WTC11 (cell line): ENCODE results near the gene SHLD1. TPM values are rescaled to one million over a fixed set of nuclear protein-coding genes. Genes with fewer than 3 reads are reported as not detected.
A peak's percentile ranks its signal among the peaks of the same experiment; 100 is the strongest.

Experiments
- ATAC-seq: fragments of 200-7000 bp; cut with Tn5 transposase; 2 replicates; pipeline ENCODE4 v1.10.0; 2021; ENCODE audit warnings: mild to moderate bottlenecking, moderate library complexity
- CTCF ChIA-PET: fragments of 300-600 bp; sonication (Branson Sonifier 250); formaldehyde crosslinking; loops from one replicate; lab custom pipeline; 2021; ENCODE audit warnings: antibody characterized with exemption; lab: Charles Lee
- POLR2A ChIA-PET: fragments of 350-600 bp; sonication (Branson Sonifier 250); formaldehyde crosslinking; loops from one replicate; lab custom pipeline; 2021; ENCODE audit warnings: antibody characterized with exemption; lab: Charles Lee
- DNase-seq: peaks from one replicate; pipeline ENCODE4 v3.0.0; 2021; ENCODE audit warnings: low spot score
- H3K27ac Mint-ChIP-seq: 2 replicates; pipeline ENCODE4 v1.8.0; 2021; ENCODE audit warnings: mixed read lengths
- H3K27me3 Mint-ChIP-seq: 2 replicates; pipeline ENCODE4 v1.8.0; 2021; ENCODE audit warnings: low read depth, mild to moderate bottlenecking, moderate library complexity, mixed read lengths
- H3K36me3 Mint-ChIP-seq: 2 replicates; pipeline ENCODE4 v1.8.0; 2021; ENCODE audit warnings: mixed read lengths
- H3K4me1 Mint-ChIP-seq: 2 replicates; pipeline ENCODE4 v1.8.0; 2022; ENCODE audit warnings: mixed read lengths
- H3K4me3 Mint-ChIP-seq: 2 replicates; pipeline ENCODE4 v1.8.0; 2021; ENCODE audit warnings: mild to moderate bottlenecking, moderate library complexity, mixed read lengths
- H3K9me3 Mint-ChIP-seq: 2 replicates; pipeline ENCODE4 v1.8.0; 2021; ENCODE audit warnings: mixed read lengths
- ATF1 ChIP-seq: sonication (generic); formaldehyde crosslinking; IDR thresholded peaks from 2 replicates; pipeline ENCODE4 v1.8.1; 2023; ENCODE audit warnings: mild to moderate bottlenecking, moderate library complexity, missing genetic modification reagents
- FOXP1 ChIP-seq: sonication (generic); formaldehyde crosslinking; IDR thresholded peaks from 2 replicates; pipeline ENCODE4 v1.8.0; 2022; ENCODE audit warnings: missing genetic modification reagents, mild to moderate bottlenecking, moderate library complexity, borderline replicate concordance
- MYBL2 ChIP-seq: sonication (generic); formaldehyde crosslinking; IDR thresholded peaks from 2 replicates; pipeline ENCODE4 v1.8.1; 2023; ENCODE audit warnings: mild to moderate bottlenecking, moderate library complexity, missing genetic modification reagents
- NR3C1 ChIP-seq: sonication (generic); formaldehyde crosslinking; conservative IDR thresholded peaks from 2 replicates; pipeline ENCODE4 v1.8.1; 2023; ENCODE audit warnings: low read depth, mild to moderate bottlenecking, missing genetic modification reagents
- ZNF121 ChIP-seq: sonication (generic); formaldehyde crosslinking; IDR thresholded peaks from 2 replicates; pipeline ENCODE4 v1.8.0; 2023; ENCODE audit warnings: missing genetic modification reagents
- ZNF396 ChIP-seq: fragments of 250-450 bp; sonication (Bioruptor Pico); IDR thresholded peaks from 2 replicates; pipeline ENCODE4 v1.8.0; 2021; ENCODE audit warnings: mild to moderate bottlenecking, moderate library complexity, borderline replicate concordance
- ZNF416 ChIP-seq: fragments of 250-450 bp; sonication (Bioruptor Pico); IDR thresholded peaks from 2 replicates; pipeline ENCODE4 v1.9.0; 2021; ENCODE audit warnings: mild to moderate bottlenecking, inconsistent platforms
- total RNA-seq: library from RNA; stranded (reverse); gene quantifications from 3 replicates; pipeline ENCODE4 v1.2.3, GENCODE V29; 2021
- TF ChIP-seq, protein P1 (sequence below): fragments of 200-600 bp; IDR thresholded peaks from 2 replicates; pipeline ENCODE4 v1.8.0; 2022; ENCODE audit warnings: antibody characterized with exemption
- TF ChIP-seq, protein P2 (sequence below): sonication (generic); formaldehyde crosslinking; IDR thresholded peaks from 2 replicates; pipeline ENCODE4 v1.8.1; 2022; ENCODE audit warnings: mild to moderate bottlenecking, moderate library complexity, missing genetic modification reagents
- TF ChIP-seq, protein P3 (sequence below): sonication (generic); formaldehyde crosslinking; IDR thresholded peaks from 2 replicates; pipeline ENCODE4 v1.8.0; 2022; ENCODE audit warnings: missing genetic modification reagents
- TF ChIP-seq, protein P4 (sequence below): sonication (generic); formaldehyde crosslinking; IDR thresholded peaks from 2 replicates; pipeline ENCODE4 v1.8.1; 2023; ENCODE audit warnings: mild to moderate bottlenecking, missing genetic modification reagents, borderline replicate concordance
- TF ChIP-seq, protein P5 (sequence below): fragments of 250-450 bp; sonication (Bioruptor Pico); IDR thresholded peaks from 2 replicates; pipeline ENCODE4 v1.9.0; 2021; ENCODE audit warnings: mild to moderate bottlenecking

Gene SHLD1
- total RNA-seq, 1 experiment from 2014 or later = 4.1 TPM

DNA sequence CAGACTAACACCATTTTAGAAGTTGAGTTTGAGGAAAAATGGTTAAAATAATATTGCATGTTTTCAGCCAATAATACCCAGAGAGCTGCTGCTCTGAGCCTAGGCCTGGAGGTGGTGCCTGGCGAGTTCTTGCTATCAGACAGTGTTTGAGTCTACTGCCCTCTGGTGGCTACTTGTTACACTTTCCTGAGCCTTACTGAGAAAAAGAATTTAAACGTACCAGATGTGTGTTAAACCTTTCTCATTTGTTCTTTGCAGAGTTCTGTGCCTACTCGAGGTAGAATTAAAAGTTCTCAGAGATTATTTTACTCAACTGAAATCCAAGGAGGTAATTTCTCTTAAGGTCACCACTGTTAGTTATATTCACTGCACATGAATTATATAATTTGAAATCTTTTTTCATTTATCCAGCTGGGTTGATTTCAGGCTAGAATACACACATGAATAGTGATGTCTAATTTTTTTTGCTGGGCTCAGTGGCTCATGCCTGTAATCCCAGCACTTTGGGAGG, 38.2 kb downstream of the SHLD1 start:
- DNase-seq = peak; percentile 67
- no peak overlapping the region for H3K4me3 Mint-ChIP-seq
- H3K27ac Mint-ChIP-seq = no peak overlapping the region
- ChIA-PET POLR2A (no interaction called here), CTCF (interaction anchor here (0.6 to 3.0 kb wide), 26 partner anchors 9 to 285 kb away, joined by 3 to 62 read pairs (median 4); partner anchors contain the start of gene SHLD1)
- H3K9me3 Mint-ChIP-seq = no peaks in the 10 kb centered on the region
- TF ChIP-seq, protein P1, sequence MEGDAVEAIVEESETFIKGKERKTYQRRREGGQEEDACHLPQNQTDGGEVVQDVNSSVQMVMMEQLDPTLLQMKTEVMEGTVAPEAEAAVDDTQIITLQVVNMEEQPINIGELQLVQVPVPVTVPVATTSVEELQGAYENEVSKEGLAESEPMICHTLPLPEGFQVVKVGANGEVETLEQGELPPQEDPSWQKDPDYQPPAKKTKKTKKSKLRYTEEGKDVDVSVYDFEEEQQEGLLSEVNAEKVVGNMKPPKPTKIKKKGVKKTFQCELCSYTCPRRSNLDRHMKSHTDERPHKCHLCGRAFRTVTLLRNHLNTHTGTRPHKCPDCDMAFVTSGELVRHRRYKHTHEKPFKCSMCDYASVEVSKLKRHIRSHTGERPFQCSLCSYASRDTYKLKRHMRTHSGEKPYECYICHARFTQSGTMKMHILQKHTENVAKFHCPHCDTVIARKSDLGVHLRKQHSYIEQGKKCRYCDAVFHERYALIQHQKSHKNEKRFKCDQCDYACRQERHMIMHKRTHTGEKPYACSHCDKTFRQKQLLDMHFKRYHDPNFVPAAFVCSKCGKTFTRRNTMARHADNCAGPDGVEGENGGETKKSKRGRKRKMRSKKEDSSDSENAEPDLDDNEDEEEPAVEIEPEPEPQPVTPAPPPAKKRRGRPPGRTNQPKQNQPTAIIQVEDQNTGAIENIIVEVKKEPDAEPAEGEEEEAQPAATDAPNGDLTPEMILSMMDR = peak; percentile 82
- TF ChIP-seq, protein P2, sequence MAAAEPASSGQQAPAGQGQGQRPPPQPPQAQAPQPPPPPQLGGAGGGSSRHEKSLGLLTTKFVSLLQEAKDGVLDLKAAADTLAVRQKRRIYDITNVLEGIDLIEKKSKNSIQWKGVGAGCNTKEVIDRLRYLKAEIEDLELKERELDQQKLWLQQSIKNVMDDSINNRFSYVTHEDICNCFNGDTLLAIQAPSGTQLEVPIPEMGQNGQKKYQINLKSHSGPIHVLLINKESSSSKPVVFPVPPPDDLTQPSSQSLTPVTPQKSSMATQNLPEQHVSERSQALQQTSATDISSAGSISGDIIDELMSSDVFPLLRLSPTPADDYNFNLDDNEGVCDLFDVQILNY (CRISPR knock-in tag) = no peak
- TF ChIP-seq, all 79 proteins: peak for 1
- H3K27me3 Mint-ChIP-seq = no peaks in the 10 kb centered on the region
- H3K36me3 Mint-ChIP-seq = no peaks in the 10 kb centered on the region
- H3K4me1 Mint-ChIP-seq = peaks cover 9% of the 10 kb centered on the region
- peak; percentile 96 for ATAC-seq

DNA sequence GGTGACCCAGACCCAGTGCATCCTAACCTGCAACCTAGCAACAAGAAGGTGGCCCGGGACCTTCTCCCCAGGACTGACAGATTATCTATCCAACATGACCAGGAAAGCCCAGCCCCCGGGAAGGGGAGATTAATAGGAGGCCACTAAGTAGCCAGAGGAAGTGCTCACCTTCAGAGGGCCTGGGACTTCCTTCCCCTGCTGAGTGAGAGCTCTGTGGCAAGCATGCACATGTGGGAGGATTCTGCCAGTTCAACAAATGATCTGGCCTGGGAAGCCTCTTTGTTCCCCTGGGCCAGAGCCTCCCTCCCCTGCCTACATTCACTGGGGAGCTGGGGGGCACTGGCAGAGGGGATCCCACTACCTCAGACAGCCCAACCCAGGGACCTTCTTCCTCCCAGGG, 39.6 kb downstream of the SHLD1 start:
- ATAC-seq (no peak), DNase-seq (no peak)
- Mint-ChIP-seq H3K36me3 (no peaks in the 10 kb centered on the region), H3K9me3 (no peaks in the 10 kb centered on the region), H3K4me1 (peaks cover 21% of the 10 kb centered on the region), H3K4me3 (no peak overlapping the region), H3K27me3 (no peaks in the 10 kb centered on the region), H3K27ac (peak overlapping the region; percentile 40; the same call in 1 of the 2 replicates)
- POLR2A ChIA-PET = no interaction called here
- CTCF ChIA-PET = interaction anchor here (1.0 to 3.0 kb wide), 2 partner anchors 233 to 260 kb away, joined by 5 to 62 read pairs; no protein-coding TSS in a partner anchor
- TF ChIP-seq ZNF396 (CRISPR knock-in tag) (no peak), MYBL2 (CRISPR knock-in tag) (no peak), ATF1 (no peak), ZNF121 (CRISPR knock-in tag) (no peak), FOXP1 (no peak), ZNF416 (CRISPR knock-in tag) (no peak), NR3C1 (CRISPR knock-in tag) (no peak)
- TF ChIP-seq, protein P3, sequence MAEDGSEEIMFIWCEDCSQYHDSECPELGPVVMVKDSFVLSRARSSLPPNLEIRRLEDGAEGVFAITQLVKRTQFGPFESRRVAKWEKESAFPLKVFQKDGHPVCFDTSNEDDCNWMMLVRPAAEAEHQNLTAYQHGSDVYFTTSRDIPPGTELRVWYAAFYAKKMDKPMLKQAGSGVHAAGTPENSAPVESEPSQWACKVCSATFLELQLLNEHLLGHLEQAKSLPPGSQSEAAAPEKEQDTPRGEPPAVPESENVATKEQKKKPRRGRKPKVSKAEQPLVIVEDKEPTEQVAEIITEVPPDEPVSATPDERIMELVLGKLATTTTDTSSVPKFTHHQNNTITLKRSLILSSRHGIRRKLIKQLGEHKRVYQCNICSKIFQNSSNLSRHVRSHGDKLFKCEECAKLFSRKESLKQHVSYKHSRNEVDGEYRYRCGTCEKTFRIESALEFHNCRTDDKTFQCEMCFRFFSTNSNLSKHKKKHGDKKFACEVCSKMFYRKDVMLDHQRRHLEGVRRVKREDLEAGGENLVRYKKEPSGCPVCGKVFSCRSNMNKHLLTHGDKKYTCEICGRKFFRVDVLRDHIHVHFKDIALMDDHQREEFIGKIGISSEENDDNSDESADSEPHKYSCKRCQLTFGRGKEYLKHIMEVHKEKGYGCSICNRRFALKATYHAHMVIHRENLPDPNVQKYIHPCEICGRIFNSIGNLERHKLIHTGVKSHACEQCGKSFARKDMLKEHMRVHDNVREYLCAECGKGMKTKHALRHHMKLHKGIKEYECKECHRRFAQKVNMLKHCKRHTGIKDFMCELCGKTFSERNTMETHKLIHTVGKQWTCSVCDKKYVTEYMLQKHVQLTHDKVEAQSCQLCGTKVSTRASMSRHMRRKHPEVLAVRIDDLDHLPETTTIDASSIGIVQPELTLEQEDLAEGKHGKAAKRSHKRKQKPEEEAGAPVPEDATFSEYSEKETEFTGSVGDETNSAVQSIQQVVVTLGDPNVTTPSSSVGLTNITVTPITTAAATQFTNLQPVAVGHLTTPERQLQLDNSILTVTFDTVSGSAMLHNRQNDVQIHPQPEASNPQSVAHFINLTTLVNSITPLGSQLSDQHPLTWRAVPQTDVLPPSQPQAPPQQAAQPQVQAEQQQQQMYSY = no peak
- TF ChIP-seq, protein P4, sequence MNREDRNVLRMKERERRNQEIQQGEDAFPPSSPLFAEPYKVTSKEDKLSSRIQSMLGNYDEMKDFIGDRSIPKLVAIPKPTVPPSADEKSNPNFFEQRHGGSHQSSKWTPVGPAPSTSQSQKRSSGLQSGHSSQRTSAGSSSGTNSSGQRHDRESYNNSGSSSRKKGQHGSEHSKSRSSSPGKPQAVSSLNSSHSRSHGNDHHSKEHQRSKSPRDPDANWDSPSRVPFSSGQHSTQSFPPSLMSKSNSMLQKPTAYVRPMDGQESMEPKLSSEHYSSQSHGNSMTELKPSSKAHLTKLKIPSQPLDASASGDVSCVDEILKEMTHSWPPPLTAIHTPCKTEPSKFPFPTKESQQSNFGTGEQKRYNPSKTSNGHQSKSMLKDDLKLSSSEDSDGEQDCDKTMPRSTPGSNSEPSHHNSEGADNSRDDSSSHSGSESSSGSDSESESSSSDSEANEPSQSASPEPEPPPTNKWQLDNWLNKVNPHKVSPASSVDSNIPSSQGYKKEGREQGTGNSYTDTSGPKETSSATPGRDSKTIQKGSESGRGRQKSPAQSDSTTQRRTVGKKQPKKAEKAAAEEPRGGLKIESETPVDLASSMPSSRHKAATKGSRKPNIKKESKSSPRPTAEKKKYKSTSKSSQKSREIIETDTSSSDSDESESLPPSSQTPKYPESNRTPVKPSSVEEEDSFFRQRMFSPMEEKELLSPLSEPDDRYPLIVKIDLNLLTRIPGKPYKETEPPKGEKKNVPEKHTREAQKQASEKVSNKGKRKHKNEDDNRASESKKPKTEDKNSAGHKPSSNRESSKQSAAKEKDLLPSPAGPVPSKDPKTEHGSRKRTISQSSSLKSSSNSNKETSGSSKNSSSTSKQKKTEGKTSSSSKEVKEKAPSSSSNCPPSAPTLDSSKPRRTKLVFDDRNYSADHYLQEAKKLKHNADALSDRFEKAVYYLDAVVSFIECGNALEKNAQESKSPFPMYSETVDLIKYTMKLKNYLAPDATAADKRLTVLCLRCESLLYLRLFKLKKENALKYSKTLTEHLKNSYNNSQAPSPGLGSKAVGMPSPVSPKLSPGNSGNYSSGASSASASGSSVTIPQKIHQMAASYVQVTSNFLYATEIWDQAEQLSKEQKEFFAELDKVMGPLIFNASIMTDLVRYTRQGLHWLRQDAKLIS (CRISPR knock-in tag) = no peak
- TF ChIP-seq, protein P5, sequence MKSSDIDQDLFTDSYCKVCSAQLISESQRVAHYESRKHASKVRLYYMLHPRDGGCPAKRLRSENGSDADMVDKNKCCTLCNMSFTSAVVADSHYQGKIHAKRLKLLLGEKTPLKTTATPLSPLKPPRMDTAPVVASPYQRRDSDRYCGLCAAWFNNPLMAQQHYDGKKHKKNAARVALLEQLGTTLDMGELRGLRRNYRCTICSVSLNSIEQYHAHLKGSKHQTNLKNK (CRISPR knock-in tag) = no peak
- TF ChIP-seq, protein P1 = no peak
